NT2/D1 (cell line): ENCODE results near the gene ATF7.

ENCODE experiments used
- SUZ12 ChIP-seq: IDR thresholded peaks from 2 replicates; pipeline ENCODE4 v1.6.1; 2011; ENCODE audit not compliant: insufficient read length, insufficient read depth; ENCODE audit errors: extremely low read depth
- YY1 ChIP-seq: IDR thresholded peaks from 2 replicates; pipeline ENCODE4 v1.6.1; 2011; ENCODE audit not compliant: insufficient read length, insufficient read depth
- ZNF274 ChIP-seq: IDR thresholded peaks from 2 replicates; pipeline ENCODE4 v1.6.1; 2011; ENCODE audit warnings: mild to moderate bottlenecking, low read depth, low read length

DNA sequence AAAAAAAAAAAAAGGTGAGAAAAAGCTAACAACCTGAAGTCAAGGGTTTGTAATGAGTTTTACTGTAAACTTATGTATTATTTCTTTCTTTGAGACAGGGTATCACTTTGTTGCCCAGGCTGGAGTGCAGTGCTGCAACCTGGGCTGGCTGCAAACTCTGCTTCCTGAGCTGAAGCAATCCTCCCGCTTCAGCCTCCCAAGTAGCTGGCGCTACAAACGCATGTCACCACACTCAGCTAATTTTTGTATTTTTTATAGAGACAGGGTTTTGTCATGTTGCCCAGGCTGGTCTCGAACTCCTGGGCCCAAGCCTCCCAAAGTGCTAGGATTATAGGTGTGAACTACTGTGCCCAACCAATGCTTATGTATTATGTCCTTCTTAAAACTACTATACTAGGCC lies 9.2 kb downstream of the ATF7 start:
- no peak for TF ChIP-seq YY1
- no peak for TF ChIP-seq ZNF274
- no peak for TF ChIP-seq SUZ12
